HepG2 (cell line): ENCODE measurements around the gene ZBTB21.

Experiments
- CAMTA2 ChIP-seq: sonication (generic); formaldehyde crosslinking; IDR thresholded peaks from 2 replicates; pipeline ENCODE4 v1.4.0; 2020; ENCODE audit warnings: mild to moderate bottlenecking, missing genetic modification reagents, borderline replicate concordance
- CEBPB ChIP-seq: IDR thresholded peaks from 2 replicates; pipeline ENCODE4 v1.6.1; 2011; ENCODE audit warnings: low read depth, low read length, improper control_type of control experiment, borderline replicate concordance
- HNRNPUL1 ChIP-seq: fragments of 200-400 bp; formaldehyde crosslinking; IDR thresholded peaks from 2 replicates; pipeline ENCODE4 v1.6.1; 2017; ENCODE audit warnings: low read depth, mild to moderate bottlenecking, low read length, moderate library complexity
- KAT8 ChIP-seq: IDR thresholded peaks from 2 replicates; pipeline ENCODE4 v1.6.1; 2016; ENCODE audit warnings: missing genetic modification reagents, missing compliant biosample characterization
- KDM5B ChIP-seq: sonication (generic); formaldehyde crosslinking; IDR thresholded peaks from 2 replicates; pipeline ENCODE4 v1.4.0; 2020; ENCODE audit warnings: missing genetic modification reagents, mild to moderate bottlenecking, borderline replicate concordance
- XRCC5 ChIP-seq: fragments of 200-400 bp; formaldehyde crosslinking; optimal IDR thresholded peaks from 2 replicates; pipeline ENCODE3; 2017; ENCODE audit warnings: mild to moderate bottlenecking, low read length
- ZNF550 ChIP-seq: sonication (generic); formaldehyde crosslinking; IDR thresholded peaks from 2 replicates; pipeline ENCODE4 v1.4.0; 2020; ENCODE audit warnings: mild to moderate bottlenecking, missing genetic modification reagents, borderline replicate concordance

DNA sequence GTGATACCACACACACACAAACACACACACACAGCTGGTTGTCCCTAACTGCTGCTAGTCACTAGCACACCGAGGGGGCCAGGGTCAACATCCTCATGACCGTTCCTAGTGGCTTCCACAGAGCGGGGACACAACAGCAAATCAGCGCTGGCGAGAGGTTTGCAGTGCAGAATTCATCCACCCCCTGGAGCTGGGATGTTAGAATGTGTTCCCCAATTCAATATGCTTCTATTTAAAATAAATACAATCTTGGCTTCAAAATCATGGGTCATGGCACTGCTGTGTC lies 40.1 kb downstream of the ZBTB21 start:
- TF ChIP-seq KDM5B (CRISPR knock-in tag) (no peak), HNRNPUL1 (no peak), CEBPB (no peak), ZNF550 (no peak), CAMTA2 (CRISPR knock-in tag) (no peak), XRCC5 (no peak), KAT8 (CRISPR knock-in tag) (no peak)
